Vagina (tissue), 2 donors: ENCODE data around the gene STC2.
"Not testable (repeated sequence)": the region's sequence is repeated elsewhere in the genome, so short reads cannot be mapped to it uniquely, and the experiment has no call there.

ENCODE experiments used
- POLR2A ChIP-seq, 2 donors: fragments of 450-650 bp; IDR thresholded peaks; one replicate each; pipeline ENCODE4 v1.6.1; 2017; ENCODE audit warnings: antibody characterized with exemption in 2 of 2, mild to moderate bottlenecking in 2 of 2, moderate library complexity in 2 of 2
- POLR2AphosphoS5 ChIP-seq, 2 donors: sonication (generic); formaldehyde crosslinking; IDR thresholded peaks; one replicate each; pipeline ENCODE4 v1.9.0; 2017; ENCODE audit warnings: antibody characterized with exemption in 2 of 2, mild to moderate bottlenecking in 2 of 2, low read depth in 1 of 2; ENCODE audit not compliant: insufficient read depth in 1 of 2

GRCh38 chr5:173284343-173284958 lies 43.8 kb downstream of the STC2 start:
- TF ChIP-seq POLR2AphosphoS5 (IDR thresholded peaks at IDR 0.05; ENCODE audit: insufficient read depth in 1 of 2, low read depth in 1 of 2); POLR2A (IDR thresholded peaks at IDR 0.05): not testable (repeated sequence)
